Caco-2 (cell line): ENCODE results near the gene ATP13A2. TPM values are rescaled to one million over a fixed set of nuclear protein-coding genes. Genes with fewer than 3 reads are reported as not detected.

Experiments
- BruUV-seq: library from RNA; stranded (reverse); fragments of 400-500 nt; replicated peaks from 2 replicates; lab custom pipeline; 2021; lab: Mats Ljungman, UMichigan
- CTCF ChIA-PET: fragments of 300-600 bp; sonication (Branson Sonifier 250); formaldehyde crosslinking; loops from one replicate; lab custom pipeline; 2022; ENCODE audit warnings: antibody characterized with exemption; lab: Charles Lee
- POLR2A ChIA-PET: fragments of 300-600 bp; sonication (Branson Sonifier 250); formaldehyde crosslinking; loops from one replicate; lab custom pipeline; 2022; ENCODE audit warnings: antibody characterized with exemption; lab: Charles Lee
- DNase-seq, 2 experiments: peaks; one replicate each; pipeline versions ENCODE4 v3.0.0 to v3.0.0-alpha.2; 2020 to 2022
- H3K27me3 ChIP-seq: replicated peaks from 2 replicates; pipeline ENCODE4 v1.6.0; 2011; ENCODE audit warnings: low read length; ENCODE audit not compliant: control insufficient read depth, insufficient read depth
- H3K36me3 ChIP-seq: 2 replicates; pipeline ENCODE4 v1.5.1; 2011; ENCODE audit warnings: low read length; ENCODE audit not compliant: control insufficient read depth, insufficient read depth
- H3K4me1 ChIP-seq: fragments of 250-450 bp; sonication (Bioruptor Pico); 2 replicates; pipeline ENCODE4 v1.5.1; 2020; ENCODE audit warnings: mild to moderate bottlenecking
- H3K4me3 ChIP-seq: 2 replicates; pipeline ENCODE4 v1.5.1; 2011; ENCODE audit warnings: low read depth, mild to moderate bottlenecking, control low read depth, low read length
- H3K9me3 ChIP-seq: fragments of 250-450 bp; sonication (Bioruptor Pico); 2 replicates; pipeline ENCODE4 v1.5.1; 2020; ENCODE audit warnings: mild to moderate bottlenecking, moderate library complexity
- H3K27ac Mint-ChIP-seq: one replicate; pipeline ENCODE4 v1.8.0; 2022; ENCODE audit warnings: mixed read lengths; ENCODE audit not compliant: unreplicated experiment
- H3K27me3 Mint-ChIP-seq: one replicate; pipeline ENCODE4 v1.8.0; 2022; ENCODE audit warnings: mixed read lengths; ENCODE audit not compliant: insufficient read depth, unreplicated experiment
- H3K36me3 Mint-ChIP-seq: one replicate; pipeline ENCODE4 v1.8.0; 2022; ENCODE audit warnings: mild to moderate bottlenecking, mixed read lengths; ENCODE audit not compliant: insufficient read depth, unreplicated experiment
- H3K4me1 Mint-ChIP-seq: one replicate; pipeline ENCODE4 v1.8.0; 2022; ENCODE audit warnings: low read depth, mixed read lengths; ENCODE audit not compliant: unreplicated experiment
- H3K4me3 Mint-ChIP-seq: one replicate; pipeline ENCODE4 v1.8.0; 2022; ENCODE audit warnings: mild to moderate bottlenecking, moderate library complexity, mixed read lengths; ENCODE audit not compliant: unreplicated experiment
- H3K9me3 Mint-ChIP-seq: one replicate; pipeline ENCODE4 v1.8.0; 2022; ENCODE audit warnings: mixed read lengths; ENCODE audit not compliant: unreplicated experiment
- intact Hi-C: fragments of 100-400 bp; cut with micrococcal nuclease; formaldehyde crosslinking; loops from one replicate; pipeline ENCODE4 v1.10.0; 2022; ENCODE audit not compliant: unreplicated experiment
- total RNA-seq: library from RNA; stranded (reverse); gene quantifications from 2 replicates; pipeline ENCODE4 v1.2.3, GENCODE V29; 2022
- TF ChIP-seq, protein P1 (sequence below), 2 experiments: fragments of 200-600 bp in 1 of 2; IDR thresholded peaks; 1 replicate in 1 of 2; 2 replicates in 1 of 2; pipeline versions ENCODE4 v1.5.1 to v1.8.0; 2011 to 2022; ENCODE audit warnings: antibody characterized with exemption in 1 of 2, control low read depth in 1 of 2, inconsistent platforms in 1 of 2, low read depth in 1 of 2, low read length in 1 of 2, mild to moderate bottlenecking in 1 of 2, moderate library complexity in 1 of 2; ENCODE audit not compliant: insufficient read depth in 1 of 2, severe bottlenecking in 1 of 2, unreplicated experiment in 1 of 2

Gene ATP13A2
- total RNA-seq, 1 experiment from 2014 or later = 58.4 TPM

DNA sequence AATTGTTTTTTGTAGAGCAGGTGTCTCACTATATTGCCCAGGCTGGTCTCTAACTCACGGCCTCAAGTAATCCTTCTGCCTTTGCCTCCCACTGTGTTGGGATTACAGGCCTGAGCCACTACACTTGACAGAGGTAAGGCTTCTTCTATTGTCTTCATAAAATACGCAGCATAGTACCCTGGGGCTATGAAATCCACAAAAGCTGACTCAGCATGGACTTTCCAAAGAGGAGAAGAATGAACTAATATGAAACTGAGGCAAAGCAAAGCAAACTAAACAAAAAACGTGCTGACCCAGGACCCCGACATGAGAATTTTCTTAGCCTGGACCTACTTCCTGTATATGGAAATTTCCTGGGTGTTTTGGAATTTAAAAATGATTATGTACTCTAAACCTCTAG, 18.5 kb upstream of the ATP13A2 start:
- CTCF ChIA-PET = no interaction called here
- TF ChIP-seq, protein P1, sequence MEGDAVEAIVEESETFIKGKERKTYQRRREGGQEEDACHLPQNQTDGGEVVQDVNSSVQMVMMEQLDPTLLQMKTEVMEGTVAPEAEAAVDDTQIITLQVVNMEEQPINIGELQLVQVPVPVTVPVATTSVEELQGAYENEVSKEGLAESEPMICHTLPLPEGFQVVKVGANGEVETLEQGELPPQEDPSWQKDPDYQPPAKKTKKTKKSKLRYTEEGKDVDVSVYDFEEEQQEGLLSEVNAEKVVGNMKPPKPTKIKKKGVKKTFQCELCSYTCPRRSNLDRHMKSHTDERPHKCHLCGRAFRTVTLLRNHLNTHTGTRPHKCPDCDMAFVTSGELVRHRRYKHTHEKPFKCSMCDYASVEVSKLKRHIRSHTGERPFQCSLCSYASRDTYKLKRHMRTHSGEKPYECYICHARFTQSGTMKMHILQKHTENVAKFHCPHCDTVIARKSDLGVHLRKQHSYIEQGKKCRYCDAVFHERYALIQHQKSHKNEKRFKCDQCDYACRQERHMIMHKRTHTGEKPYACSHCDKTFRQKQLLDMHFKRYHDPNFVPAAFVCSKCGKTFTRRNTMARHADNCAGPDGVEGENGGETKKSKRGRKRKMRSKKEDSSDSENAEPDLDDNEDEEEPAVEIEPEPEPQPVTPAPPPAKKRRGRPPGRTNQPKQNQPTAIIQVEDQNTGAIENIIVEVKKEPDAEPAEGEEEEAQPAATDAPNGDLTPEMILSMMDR (IDR thresholded peaks at IDR 0.05; ENCODE audit: insufficient read depth in 1 of 2, low read depth in 1 of 2, low read length in 1 of 2, severe bottlenecking in 1 of 2, unreplicated experiment in 1 of 2) = no peak
- Histone ChIP-seq H3K4me3 (no peak overlapping the region), H3K4me1 (no peaks in the 10 kb centered on the region), H3K9me3 (no peaks in the 10 kb centered on the region), H3K27me3 (no peaks in the 10 kb centered on the region), H3K36me3 (no peaks in the 10 kb centered on the region)
- Mint-ChIP-seq H3K9me3 (no peaks in the 10 kb centered on the region), H3K27me3 (no peaks in the 10 kb centered on the region), H3K4me3 (no peak overlapping the region), H3K36me3 (peaks cover 29% of the 10 kb centered on the region), H3K27ac (no peak overlapping the region), H3K4me1 (no peaks in the 10 kb centered on the region)
- intact Hi-C loops = no loop called here
- no TSS peak for BruUV-seq
- POLR2A ChIA-PET = no interaction called here
- no peak for DNase-seq

DNA sequence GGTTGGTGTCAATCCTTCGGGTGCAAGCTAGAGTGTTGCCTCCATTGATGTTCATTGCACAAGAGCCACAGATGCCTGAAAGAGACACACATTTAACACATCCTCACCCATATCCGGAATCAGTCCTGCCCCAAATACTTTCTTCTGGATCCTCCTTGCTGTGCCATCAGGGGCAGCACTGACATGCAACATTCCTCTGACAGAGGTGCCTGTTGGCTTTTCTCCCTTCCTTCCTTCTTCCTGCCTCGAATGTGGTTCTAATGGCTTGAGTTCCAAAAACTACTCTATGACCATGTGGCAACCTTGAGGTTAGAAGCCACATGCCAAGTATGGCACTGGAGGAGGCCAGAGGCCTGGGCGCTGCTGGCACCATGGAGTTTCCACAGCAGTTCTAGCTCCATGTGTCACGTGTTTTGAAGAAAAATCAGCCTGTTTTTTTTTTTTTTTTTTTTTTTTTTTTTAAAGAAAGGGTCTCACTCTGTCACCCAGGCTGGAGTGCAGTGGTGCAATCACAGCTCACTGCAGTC, 17.0 kb upstream of the ATP13A2 start:
- no peak overlapping the region for H3K4me3 ChIP-seq
- Mint-ChIP-seq H3K27me3 (no peaks in the 10 kb centered on the region), H3K27ac (no peak overlapping the region), H3K4me1 (no peaks in the 10 kb centered on the region), H3K4me3 (no peak overlapping the region), H3K36me3 (peaks cover 37% of the 10 kb centered on the region), H3K9me3 (no peaks in the 10 kb centered on the region)
- no peaks in the 10 kb centered on the region for H3K4me1 ChIP-seq
- no TSS peak for BruUV-seq
- no peaks in the 10 kb centered on the region for H3K9me3 ChIP-seq
- TF ChIP-seq, protein P1 (IDR thresholded peaks at IDR 0.05; ENCODE audit: insufficient read depth in 1 of 2, low read depth in 1 of 2, low read length in 1 of 2, severe bottlenecking in 1 of 2, unreplicated experiment in 1 of 2) = no peak
- no peaks in the 10 kb centered on the region for H3K27me3 ChIP-seq
- DNase-seq = no peak
- no peaks in the 10 kb centered on the region for H3K36me3 ChIP-seq
- intact Hi-C loops = no loop called here
- ChIA-PET CTCF (interaction anchor here (0.6 kb wide), 1 partner anchor 166 kb away, joined by 9 read pairs; no protein-coding TSS in a partner anchor), POLR2A (no interaction called here)

DNA sequence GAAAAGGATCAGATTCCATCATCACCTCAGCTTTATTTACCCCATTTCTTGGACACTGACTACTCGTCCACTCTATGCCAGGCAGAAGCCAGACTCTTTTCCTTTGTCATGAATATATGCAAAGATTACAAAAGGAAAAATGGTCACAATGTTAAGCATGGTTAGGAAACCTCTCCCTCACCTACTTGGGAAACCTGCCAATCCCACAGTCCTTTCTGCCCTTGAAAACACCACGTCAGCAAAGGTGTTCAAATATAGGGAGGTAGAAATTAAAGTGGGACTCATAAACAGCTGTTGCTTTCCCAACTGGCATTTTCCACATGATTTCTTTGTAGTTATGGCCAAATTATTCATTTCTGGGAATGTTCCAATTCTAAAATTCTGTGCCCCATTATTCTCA, 16.2 kb upstream of the ATP13A2 start:
- no peaks in the 10 kb centered on the region for H3K4me1 Mint-ChIP-seq
- ChIA-PET POLR2A (no interaction called here), CTCF (no interaction called here)
- intact Hi-C loops = no loop called here
- Histone ChIP-seq H3K4me1 (no peaks in the 10 kb centered on the region), H3K4me3 (no peak overlapping the region), H3K27me3 (no peaks in the 10 kb centered on the region), H3K36me3 (0 out of 2 replicates have a peak, but pooled peaks cover 1% of the 10 kb centered on the region), H3K9me3 (no peaks in the 10 kb centered on the region)
- no peaks in the 10 kb centered on the region for H3K27me3 Mint-ChIP-seq
- BruUV-seq = no TSS peak
- no peak for DNase-seq
- H3K4me3 Mint-ChIP-seq = no peak overlapping the region
- no peaks in the 10 kb centered on the region for H3K9me3 Mint-ChIP-seq
- H3K36me3 Mint-ChIP-seq = peaks cover 40% of the 10 kb centered on the region
- TF ChIP-seq, protein P1 (IDR thresholded peaks at IDR 0.05; ENCODE audit: insufficient read depth in 1 of 2, low read depth in 1 of 2, low read length in 1 of 2, severe bottlenecking in 1 of 2, unreplicated experiment in 1 of 2) = no peak
- no peak overlapping the region for H3K27ac Mint-ChIP-seq
